Right renal cortex interstitium (tissue), 3 donors: Measurements from ENCODE around the gene SLC24A3. TPM values are rescaled to one million over a fixed set of nuclear protein-coding genes. Genes with fewer than 3 reads are reported as not detected.

Experiments used
- DNase-seq, 3 donors: peaks; one replicate each; pipeline ENCODE4 v3.0.0-alpha.2; 2013; ENCODE audit warnings: low read depth in 3 of 3, low spot score in 2 of 3
- polyA plus RNA-seq, 3 donors: library from polyadenylated mRNA; unstranded; fragments of 120-200 nt; gene quantifications; one replicate each; pipeline ENCODE4 v1.2.1, GENCODE V29; 2013; ENCODE audit not compliant: insufficient read length in 3 of 3

Gene SLC24A3
- polyA plus RNA-seq, 3 donors: 3.4 to 4.2 (median 3.8) TPM

- no peak for DNase-seq
Observed at GRCh38 chr20:19690462-19690861, 478.0 kb downstream of the SLC24A3 start.

- no peak for DNase-seq
Observed at GRCh38 chr20:19691125-19691524, 478.7 kb downstream of the SLC24A3 start.

- no peak for DNase-seq
Observed at GRCh38 chr20:19692100-19692499, 479.7 kb downstream of the SLC24A3 start.

GRCh38 chr20:19692685-19693119 is 480.3 kb downstream of the SLC24A3 start:
- DNase-seq: no peak

GRCh38 chr20:19693508-19693907 is 481.1 kb downstream of the SLC24A3 start:
- DNase-seq: no peak

- no peak for DNase-seq
Observed at GRCh38 chr20:19695081-19695480, 482.6 kb downstream of the SLC24A3 start.

- no peak for DNase-seq
Observed at GRCh38 chr20:19696620-19697019, 484.2 kb downstream of the SLC24A3 start.

GRCh38 chr20:19697415-19697814 is 485.0 kb downstream of the SLC24A3 start:
- DNase-seq: no peak

GRCh38 chr20:19699180-19699971 is 486.9 kb downstream of the SLC24A3 start:
- DNase-seq: no peak

- no peak for DNase-seq
Observed at GRCh38 chr20:19701429-19701828, 489.0 kb downstream of the SLC24A3 start.

GRCh38 chr20:19706463-19706862 is 494.0 kb downstream of the SLC24A3 start:
- no peak for DNase-seq

- DNase-seq: no peak
Observed at GRCh38 chr20:19709635-19710335, 497.3 kb downstream of the SLC24A3 start.

GRCh38 chr20:19710336-19711120 is 498.1 kb downstream of the SLC24A3 start:
- peak in 1 of 3 donors; percentile 18 for DNase-seq

GRCh38 chr20:19711126-19711525 is 498.7 kb downstream of the SLC24A3 start:
- no peak for DNase-seq

GRCh38 chr20:19712721-19713260 is 500.3 kb downstream of the SLC24A3 start:
- DNase-seq: no peak

- no peak for DNase-seq
Observed at GRCh38 chr20:19713822-19714578, 501.6 kb downstream of the SLC24A3 start.

- no peak for DNase-seq
Observed at GRCh38 chr20:19714579-19714840, 502.1 kb downstream of the SLC24A3 start.

- no peak for DNase-seq
Observed at GRCh38 chr20:19715986-19716385, 503.5 kb downstream of the SLC24A3 start.

GRCh38 chr20:19718880-19719279 is 506.4 kb downstream of the SLC24A3 start:
- DNase-seq: no peak

GRCh38 chr20:19720991-19721390 is 508.5 kb downstream of the SLC24A3 start:
- DNase-seq: no peak
